ENCODE measurements around the gene IQGAP1.

Gene IQGAP1

DNA sequence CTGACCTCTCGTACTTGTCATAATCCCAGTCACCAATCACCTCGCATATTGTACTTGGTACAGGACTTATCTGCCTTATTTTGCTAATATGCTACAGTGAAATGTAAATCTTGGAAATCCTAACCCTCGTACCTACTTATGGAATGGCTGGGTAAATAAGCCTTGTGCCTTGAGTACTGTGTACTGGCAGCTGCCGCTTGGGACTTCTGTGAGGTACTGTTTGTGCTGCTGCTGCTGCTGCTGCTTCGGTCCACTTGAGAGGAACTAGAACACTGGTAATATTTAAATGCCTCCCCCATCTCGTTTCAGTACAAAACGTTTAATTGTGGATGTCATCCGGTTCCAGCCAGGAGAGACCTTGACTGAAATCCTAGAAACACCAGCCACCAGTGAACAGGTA, 99.1 kb downstream of the IQGAP1 start:
- ChIA-PET POLR2A (no interaction called here), CTCF (interaction anchor here (0.7 to 2.2 kb wide), 5 partner anchors 96 to 186 kb away, joined by 3 to 10 read pairs (median 3); no protein-coding TSS in a partner anchor)
- peaks cover 53 to 85% of the 10 kb centered on the region in 2 experiments for H3K36me3 ChIP-seq (ENCODE audit: control insufficient read depth in 2 of 2, insufficient read depth in 1 of 2, low read length in 2 of 2)
- no peak overlapping the region for H3K27ac ChIP-seq (ENCODE audit: extremely low read depth, low read depth, low read length)
- H3K4me3 ChIP-seq (ENCODE audit: low read depth, low read length), result no peak overlapping the region
- TF ChIP-seq, protein P1, sequence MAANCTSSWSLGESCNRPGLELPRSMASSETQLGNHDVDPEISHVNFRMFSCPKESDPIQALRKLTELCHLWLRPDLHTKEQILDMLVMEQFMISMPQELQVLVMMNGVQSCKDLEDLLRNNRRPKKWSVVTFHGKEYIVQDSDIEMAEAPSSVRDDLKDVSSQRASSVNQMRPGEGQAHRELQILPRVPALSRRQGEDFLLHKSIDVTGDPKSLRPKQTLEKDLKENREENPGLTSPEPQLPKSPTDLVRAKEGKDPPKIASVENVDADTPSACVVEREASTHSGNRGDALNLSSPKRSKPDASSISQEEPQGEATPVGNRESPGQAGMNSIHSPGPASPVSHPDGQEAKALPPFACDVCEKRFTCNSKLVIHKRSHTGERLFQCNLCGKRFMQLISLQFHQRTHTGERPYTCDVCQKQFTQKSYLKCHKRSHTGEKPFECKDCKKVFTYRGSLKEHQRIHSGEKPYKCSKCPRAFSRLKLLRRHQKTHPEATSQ (tag by site-specific recombination; IDR thresholded peaks at IDR 0.05), result no peak
- TF ChIP-seq ZNF37A (tag by site-specific recombination; IDR thresholded peaks at IDR 0.05) (no peak), ZNF10 (tag by site-specific recombination; IDR thresholded peaks at IDR 0.05) (no peak), ZFP41 (tag by site-specific recombination; IDR thresholded peaks at IDR 0.05; ENCODE audit: borderline replicate concordance) (no peak), ZNF664 (tag by site-specific recombination; IDR thresholded peaks at IDR 0.05) (no peak), ZNF366 (tag by site-specific recombination; conservative IDR thresholded peaks at IDR 0.05) (no peak), ZNF202 (tag by site-specific recombination; IDR thresholded peaks at IDR 0.05; ENCODE audit: borderline replicate concordance) (no peak), ZNF501 (tag by site-specific recombination; IDR thresholded peaks at IDR 0.05) (no peak), ZNF48 (tag by site-specific recombination; IDR thresholded peaks at IDR 0.05) (no peak), ZNF776 (tag by site-specific recombination; IDR thresholded peaks at IDR 0.05; ENCODE audit: borderline replicate concordance) (no peak), ZNF560 (tag by site-specific recombination; IDR thresholded peaks at IDR 0.05; ENCODE audit: borderline replicate concordance) (no peak), ZBTB1 (tag by site-specific recombination; IDR thresholded peaks at IDR 0.05) (no peak), ZNF121 (tag by site-specific recombination; IDR thresholded peaks at IDR 0.05) (no peak), ZNF701 (tag by site-specific recombination; IDR thresholded peaks at IDR 0.05) (no peak), GLIS2 (tag by site-specific recombination; IDR thresholded peaks at IDR 0.05) (no peak)
- TF ChIP-seq, protein P2, sequence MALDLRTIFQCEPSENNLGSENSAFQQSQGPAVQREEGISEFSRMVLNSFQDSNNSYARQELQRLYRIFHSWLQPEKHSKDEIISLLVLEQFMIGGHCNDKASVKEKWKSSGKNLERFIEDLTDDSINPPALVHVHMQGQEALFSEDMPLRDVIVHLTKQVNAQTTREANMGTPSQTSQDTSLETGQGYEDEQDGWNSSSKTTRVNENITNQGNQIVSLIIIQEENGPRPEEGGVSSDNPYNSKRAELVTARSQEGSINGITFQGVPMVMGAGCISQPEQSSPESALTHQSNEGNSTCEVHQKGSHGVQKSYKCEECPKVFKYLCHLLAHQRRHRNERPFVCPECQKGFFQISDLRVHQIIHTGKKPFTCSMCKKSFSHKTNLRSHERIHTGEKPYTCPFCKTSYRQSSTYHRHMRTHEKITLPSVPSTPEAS (tag by site-specific recombination; IDR thresholded peaks at IDR 0.05), result no peak
- TF ChIP-seq, protein P3, sequence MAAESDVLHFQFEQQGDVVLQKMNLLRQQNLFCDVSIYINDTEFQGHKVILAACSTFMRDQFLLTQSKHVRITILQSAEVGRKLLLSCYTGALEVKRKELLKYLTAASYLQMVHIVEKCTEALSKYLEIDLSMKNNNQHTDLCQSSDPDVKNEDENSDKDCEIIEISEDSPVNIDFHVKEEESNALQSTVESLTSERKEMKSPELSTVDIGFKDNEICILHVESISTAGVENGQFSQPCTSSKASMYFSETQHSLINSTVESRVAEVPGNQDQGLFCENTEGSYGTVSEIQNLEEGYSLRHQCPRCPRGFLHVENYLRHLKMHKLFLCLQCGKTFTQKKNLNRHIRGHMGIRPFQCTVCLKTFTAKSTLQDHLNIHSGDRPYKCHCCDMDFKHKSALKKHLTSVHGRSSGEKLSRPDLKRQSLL (tag by site-specific recombination; IDR thresholded peaks at IDR 0.05), result no peak
- TF ChIP-seq, protein P4, sequence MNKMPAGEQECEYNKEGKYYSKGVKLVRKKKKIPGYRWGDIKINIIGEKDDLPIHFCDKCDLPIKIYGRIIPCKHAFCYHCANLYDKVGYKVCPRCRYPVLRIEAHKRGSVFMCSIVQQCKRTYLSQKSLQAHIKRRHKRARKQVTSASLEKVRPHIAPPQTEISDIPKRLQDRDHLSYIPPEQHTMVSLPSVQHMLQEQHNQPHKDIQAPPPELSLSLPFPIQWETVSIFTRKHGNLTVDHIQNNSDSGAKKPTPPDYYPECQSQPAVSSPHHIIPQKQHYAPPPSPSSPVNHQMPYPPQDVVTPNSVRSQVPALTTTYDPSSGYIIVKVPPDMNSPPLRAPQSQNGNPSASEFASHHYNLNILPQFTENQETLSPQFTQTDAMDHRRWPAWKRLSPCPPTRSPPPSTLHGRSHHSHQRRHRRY (tag by site-specific recombination; IDR thresholded peaks at IDR 0.05), result no peak
- TF ChIP-seq, protein P5, sequence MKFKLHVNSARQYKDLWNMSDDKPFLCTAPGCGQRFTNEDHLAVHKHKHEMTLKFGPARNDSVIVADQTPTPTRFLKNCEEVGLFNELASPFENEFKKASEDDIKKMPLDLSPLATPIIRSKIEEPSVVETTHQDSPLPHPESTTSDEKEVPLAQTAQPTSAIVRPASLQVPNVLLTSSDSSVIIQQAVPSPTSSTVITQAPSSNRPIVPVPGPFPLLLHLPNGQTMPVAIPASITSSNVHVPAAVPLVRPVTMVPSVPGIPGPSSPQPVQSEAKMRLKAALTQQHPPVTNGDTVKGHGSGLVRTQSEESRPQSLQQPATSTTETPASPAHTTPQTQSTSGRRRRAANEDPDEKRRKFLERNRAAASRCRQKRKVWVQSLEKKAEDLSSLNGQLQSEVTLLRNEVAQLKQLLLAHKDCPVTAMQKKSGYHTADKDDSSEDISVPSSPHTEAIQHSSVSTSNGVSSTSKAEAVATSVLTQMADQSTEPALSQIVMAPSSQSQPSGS (tag by site-specific recombination; IDR thresholded peaks at IDR 0.05; ENCODE audit: low read depth), result no peak
- TF ChIP-seq, protein P6, sequence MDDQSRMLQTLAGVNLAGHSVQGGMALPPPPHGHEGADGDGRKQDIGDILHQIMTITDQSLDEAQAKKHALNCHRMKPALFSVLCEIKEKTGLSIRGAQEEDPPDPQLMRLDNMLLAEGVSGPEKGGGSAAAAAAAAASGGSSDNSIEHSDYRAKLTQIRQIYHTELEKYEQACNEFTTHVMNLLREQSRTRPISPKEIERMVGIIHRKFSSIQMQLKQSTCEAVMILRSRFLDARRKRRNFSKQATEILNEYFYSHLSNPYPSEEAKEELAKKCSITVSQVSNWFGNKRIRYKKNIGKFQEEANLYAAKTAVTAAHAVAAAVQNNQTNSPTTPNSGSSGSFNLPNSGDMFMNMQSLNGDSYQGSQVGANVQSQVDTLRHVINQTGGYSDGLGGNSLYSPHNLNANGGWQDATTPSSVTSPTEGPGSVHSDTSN (CRISPR knock-in tag; IDR thresholded peaks at IDR 0.05), result no peak
- H3K4me1 ChIP-seq (ENCODE audit: control insufficient read depth, insufficient read depth, low read length), result no peaks in the 10 kb centered on the region
- H3K9me3 ChIP-seq (ENCODE audit: control insufficient read depth, insufficient read depth, low read depth, low read length), result no peaks in the 10 kb centered on the region

Data from HEK293 (cell line).